GM20431 (cell line): ENCODE results near the gene MTCH1.

ENCODE experiments used
- in situ Hi-C: fragments of 300-500 bp; cut with MseI, MboI; formaldehyde crosslinking; loops from one replicate; pipeline ENCODE4 v1.15.0; 2020; ENCODE audit warnings: low sequenced_read_pairs; ENCODE audit not compliant: unreplicated experiment

The MTCH1 gene

GRCh38 chr6:37018198-37019064, 32.4 kb upstream of the MTCH1 start:
- in situ Hi-C loops = loop anchor here (10.0 kb wide), 1 partner anchor 134 kb away; the partner anchor contains the start of gene C6orf89

GRCh38 chr6:37017606-37018197, 31.7 kb upstream of the MTCH1 start:
- in situ Hi-C loops = loop anchor here (10.0 kb wide), 1 partner anchor 133 kb away; the partner anchor contains the start of gene C6orf89

- in situ Hi-C loops = loop anchor here (10.0 kb wide), 1 partner anchor 132 kb away; the partner anchor contains the start of gene C6orf89
Measured at GRCh38 chr6:37016995-37017394, 31.0 kb upstream of the MTCH1 start.

GRCh38 chr6:37015532-37015931, 29.5 kb upstream of the MTCH1 start:
- in situ Hi-C loops = loop anchor here (10.0 kb wide), 1 partner anchor 131 kb away; the partner anchor contains the start of gene C6orf89

- in situ Hi-C loops = loop anchor here (10.0 kb wide), 1 partner anchor 130 kb away; the partner anchor contains the start of gene C6orf89
Measured at GRCh38 chr6:37014667-37015066, 28.7 kb upstream of the MTCH1 start.

- in situ Hi-C loops = loop anchor here (10.0 kb wide), 1 partner anchor 129 kb away; the partner anchor contains the start of gene C6orf89
Measured at GRCh38 chr6:37013516-37014491, 27.8 kb upstream of the MTCH1 start.

- in situ Hi-C loops = loop anchor here (10.0 kb wide), 1 partner anchor 127 kb away; the partner anchor contains the start of gene C6orf89
Measured at GRCh38 chr6:37011656-37012378, 25.8 kb upstream of the MTCH1 start.

- in situ Hi-C loops = loop anchor here (10.0 kb wide), 1 partner anchor 126 kb away; the partner anchor contains the start of gene C6orf89
Measured at GRCh38 chr6:37010402-37010892, 24.5 kb upstream of the MTCH1 start.

- in situ Hi-C loops = no loop called here
Measured at GRCh38 chr6:37008484-37009465, 22.8 kb upstream of the MTCH1 start.

- in situ Hi-C loops = no loop called here
Measured at GRCh38 chr6:37007340-37008043, 21.5 kb upstream of the MTCH1 start.

GRCh38 chr6:37006793-37007339, 20.9 kb upstream of the MTCH1 start:
- in situ Hi-C loops = no loop called here

- in situ Hi-C loops = no loop called here
Measured at GRCh38 chr6:37005827-37006567, 20.0 kb upstream of the MTCH1 start.

- in situ Hi-C loops = no loop called here
Measured at GRCh38 chr6:37005061-37005810, 19.2 kb upstream of the MTCH1 start, which contains the start of gene FGD2. Gene FGD2 (plus strand): TSS chr6:37005655. CDS start chr6:37005818, 163 bp downstream.

GRCh38 chr6:37004044-37004980, 18.3 kb upstream of the MTCH1 start:
- in situ Hi-C loops = no loop called here
